ENCODE results near the gene DHRS12. TPM values are rescaled to one million over a fixed set of nuclear protein-coding genes. Genes with fewer than 3 reads are reported as not detected.
A peak's percentile ranks its signal among the peaks of the same experiment; 100 is the strongest.

Gene DHRS12, protein sequence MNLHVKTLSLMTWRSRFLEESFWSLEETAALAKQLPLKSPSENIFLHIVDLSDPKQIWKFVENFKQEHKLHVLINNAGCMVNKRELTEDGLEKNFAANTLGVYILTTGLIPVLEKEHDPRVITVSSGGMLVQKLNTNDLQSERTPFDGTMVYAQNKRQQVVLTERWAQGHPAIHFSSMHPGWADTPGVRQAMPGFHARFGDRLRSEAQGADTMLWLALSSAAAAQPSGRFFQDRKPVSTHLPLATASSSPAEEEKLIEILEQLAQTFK
- 10 to 100 TPM; 11.8 to 22.2 (median 17.4) TPM for total RNA-seq

DNA sequence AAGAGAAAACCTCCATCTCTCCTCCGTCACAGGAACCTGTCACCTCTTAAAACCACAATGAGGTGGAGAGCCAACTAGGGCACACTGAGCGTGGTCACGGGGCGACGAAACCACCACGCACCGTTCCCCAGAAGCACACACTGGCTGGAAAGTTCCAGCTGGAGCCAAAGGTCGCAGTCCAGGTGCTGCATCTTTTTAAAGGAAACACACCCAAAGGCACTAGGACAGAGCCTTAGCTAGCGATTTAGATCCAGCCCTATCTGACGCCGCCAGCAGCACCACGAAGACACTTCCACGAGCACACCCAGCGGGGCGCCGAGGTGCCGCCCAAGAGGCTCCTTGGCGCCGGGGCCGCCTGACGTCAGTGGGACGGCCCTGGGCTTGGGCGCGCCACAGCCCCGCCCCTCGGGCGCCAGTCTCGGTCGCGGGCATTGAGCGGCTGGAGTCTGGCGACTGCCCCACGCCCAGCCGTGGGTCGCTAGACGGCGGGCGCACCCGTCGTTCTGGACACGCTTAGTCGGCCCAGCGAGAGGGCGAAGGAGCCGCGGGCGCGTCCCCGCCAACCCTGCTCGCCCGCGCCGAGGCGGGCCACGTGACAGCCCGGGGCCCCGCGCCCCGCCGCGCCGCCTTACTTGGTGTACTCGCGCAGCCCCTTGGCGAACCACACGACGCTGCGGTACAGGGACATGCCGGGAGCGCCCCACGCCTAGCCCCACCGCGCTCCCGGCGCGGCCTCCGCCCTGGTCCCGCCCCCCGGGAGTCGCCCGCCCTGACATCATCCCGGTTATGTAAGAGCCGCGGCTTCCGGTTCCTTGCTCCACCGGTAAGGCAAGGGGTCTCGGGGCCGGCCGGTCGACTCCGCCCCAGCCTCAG, at the start of gene DHRS12:
TSS of gene DHRS12 (minus strand) at position 742 of the 873 bp plus-strand sequence. CDS start 4,504 bp downstream, outside the sequence.
- peak; percentile 87 for ATAC-seq (ENCODE audit: low FRiP score)
- TF ChIP-seq, protein P1, sequence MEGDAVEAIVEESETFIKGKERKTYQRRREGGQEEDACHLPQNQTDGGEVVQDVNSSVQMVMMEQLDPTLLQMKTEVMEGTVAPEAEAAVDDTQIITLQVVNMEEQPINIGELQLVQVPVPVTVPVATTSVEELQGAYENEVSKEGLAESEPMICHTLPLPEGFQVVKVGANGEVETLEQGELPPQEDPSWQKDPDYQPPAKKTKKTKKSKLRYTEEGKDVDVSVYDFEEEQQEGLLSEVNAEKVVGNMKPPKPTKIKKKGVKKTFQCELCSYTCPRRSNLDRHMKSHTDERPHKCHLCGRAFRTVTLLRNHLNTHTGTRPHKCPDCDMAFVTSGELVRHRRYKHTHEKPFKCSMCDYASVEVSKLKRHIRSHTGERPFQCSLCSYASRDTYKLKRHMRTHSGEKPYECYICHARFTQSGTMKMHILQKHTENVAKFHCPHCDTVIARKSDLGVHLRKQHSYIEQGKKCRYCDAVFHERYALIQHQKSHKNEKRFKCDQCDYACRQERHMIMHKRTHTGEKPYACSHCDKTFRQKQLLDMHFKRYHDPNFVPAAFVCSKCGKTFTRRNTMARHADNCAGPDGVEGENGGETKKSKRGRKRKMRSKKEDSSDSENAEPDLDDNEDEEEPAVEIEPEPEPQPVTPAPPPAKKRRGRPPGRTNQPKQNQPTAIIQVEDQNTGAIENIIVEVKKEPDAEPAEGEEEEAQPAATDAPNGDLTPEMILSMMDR (IDR thresholded peaks at IDR 0.05) = no peak
- DNase-seq (ENCODE audit: low spot score) = peak; percentile 71

DNA sequence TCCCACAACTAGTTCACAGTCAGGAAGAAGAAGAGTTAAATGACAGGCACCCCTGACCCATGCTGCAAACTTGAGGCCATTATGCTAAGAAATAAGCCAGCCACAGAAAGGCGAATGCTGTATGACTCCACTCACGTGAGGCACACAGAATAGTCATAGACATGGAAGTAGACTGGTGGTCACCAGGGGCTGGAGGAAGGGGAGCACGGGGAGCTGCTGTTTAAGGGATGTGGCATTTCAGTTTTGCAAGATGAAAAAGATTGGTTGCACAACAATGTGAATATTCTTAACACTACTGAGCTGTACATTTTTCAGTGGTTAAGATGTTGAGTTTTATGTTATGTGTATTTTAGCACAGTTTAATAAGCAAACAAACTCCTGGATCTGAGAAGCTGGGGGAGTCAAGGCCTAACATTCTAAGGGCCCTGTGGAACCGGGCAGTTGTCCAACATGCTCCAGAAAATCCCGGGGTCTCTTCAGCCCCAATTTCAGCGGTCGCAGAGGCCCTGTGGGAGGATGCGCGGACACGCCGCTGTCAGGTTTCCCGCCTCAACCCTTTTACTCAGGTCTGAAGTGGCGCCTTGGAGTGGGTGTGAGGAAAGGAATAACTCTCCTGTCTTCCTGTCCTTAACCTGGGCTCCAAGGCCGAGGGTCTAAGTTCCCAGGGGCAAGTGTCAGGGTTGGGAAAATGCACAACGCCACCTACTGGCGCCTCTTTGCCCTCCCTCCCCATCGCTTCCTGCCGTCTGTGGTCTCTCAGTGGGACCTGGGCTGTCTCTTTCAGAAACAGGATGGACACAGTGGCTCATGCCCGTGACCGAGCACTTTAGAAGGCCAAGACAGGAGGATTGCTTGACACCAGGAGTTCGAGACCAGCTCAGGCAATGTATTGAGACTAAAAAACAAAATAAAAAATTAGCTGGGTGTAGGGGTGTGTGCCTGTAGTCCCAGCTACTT, 45.5 kb upstream of the DHRS12 start:
- DNase-seq (ENCODE audit: low spot score) (no peak), ATAC-seq (ENCODE audit: low FRiP score) (no peak)
- TF ChIP-seq, protein P1 (IDR thresholded peaks at IDR 0.05) = no peak

DNA sequence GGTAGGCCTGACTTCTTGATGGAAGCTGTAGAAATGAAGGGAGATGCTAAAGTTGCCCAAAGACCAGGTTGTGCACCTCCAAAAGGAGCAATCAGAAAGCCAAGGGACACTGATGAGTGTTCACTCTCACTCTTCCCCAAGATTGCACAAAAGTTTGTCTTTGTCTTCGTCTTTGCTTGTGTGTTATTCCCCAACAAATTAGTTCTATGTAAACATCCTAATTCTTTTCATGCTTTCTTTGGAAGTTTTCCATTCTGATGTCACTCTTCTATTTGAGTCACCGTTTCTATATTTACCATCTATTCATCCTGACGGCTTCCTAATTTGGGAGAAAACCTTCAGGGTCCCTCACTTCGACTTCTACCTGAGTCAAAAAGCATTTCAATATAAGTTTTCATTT, 44.7 kb upstream of the DHRS12 start:
- TF ChIP-seq, protein P1 (IDR thresholded peaks at IDR 0.05) = no peak
- ATAC-seq (ENCODE audit: low FRiP score) (no peak), DNase-seq (ENCODE audit: low spot score) (no peak)

DNA sequence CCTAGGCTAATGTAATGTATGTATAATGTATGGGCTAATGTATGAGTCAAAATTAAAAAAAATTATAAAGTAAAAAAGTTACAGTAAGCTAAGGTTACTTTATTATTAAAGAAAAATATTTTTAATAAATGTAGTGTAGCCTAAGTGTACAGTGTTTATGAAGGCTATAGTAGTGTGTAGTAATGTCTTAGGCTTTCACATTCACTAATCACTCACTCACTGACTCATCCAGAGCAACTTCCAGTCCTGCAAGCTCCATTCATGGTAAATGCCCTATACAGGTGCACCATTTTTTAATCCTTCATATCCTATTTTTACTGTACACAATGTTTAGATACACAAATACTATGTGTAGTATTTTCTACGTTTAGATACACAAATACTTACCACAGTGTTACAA, 42.8 kb upstream of the DHRS12 start:
- ATAC-seq (ENCODE audit: low FRiP score) = no peak
- TF ChIP-seq, protein P1 (IDR thresholded peaks at IDR 0.05) = no peak
- no peak for DNase-seq (ENCODE audit: low spot score)

DNA sequence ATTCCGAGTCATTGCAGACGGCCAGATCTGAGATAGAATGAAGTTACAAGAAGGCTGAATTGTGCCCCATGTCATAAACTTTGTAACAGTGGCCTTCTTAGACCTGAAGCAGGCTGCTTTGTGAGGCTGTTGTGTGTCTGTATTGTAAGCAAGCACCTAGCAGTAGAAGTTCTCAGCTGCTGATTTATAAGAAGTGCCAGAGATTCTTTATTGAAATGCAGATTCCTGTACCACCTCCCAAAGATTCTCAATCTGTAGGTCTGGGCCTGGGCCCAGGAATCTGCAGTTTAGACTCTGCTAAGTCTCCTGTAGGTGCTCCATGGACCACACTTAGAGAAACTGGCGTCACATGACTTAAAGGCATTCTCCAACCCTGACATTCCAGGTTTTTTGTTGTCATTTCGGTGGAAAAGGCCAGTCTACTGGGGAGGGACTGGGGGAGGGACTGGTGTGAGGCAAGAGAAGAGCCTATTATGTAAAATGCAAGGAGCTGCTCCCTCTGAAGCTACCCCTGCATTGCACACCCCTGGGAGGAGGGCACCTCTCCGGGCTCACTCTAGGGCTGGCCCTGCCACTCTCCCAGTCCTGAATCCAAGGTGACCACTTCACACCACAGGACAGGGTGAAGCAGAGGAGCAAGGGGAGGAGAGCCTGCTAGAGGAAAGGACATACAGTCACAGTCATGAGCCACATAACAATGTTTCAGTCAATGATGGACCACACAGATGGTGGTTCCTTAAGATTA, 41.8 kb upstream of the DHRS12 start:
- ATAC-seq (ENCODE audit: low FRiP score) (no peak), DNase-seq (ENCODE audit: low spot score) (no peak)
- TF ChIP-seq, protein P1 (IDR thresholded peaks at IDR 0.05) = no peak
